WERI-Rb-1 (cell line): ENCODE measurements around the gene NMUR1.

Source experiments
- DNase-seq: peaks from one replicate; pipeline ENCODE4 v3.0.0-alpha.2; 2020
- H3K27ac ChIP-seq: fragments of 250-450 bp; sonication (Bioruptor Pico); 2 replicates; pipeline ENCODE4 v1.5.1; 2020; ENCODE audit warnings: mild to moderate bottlenecking, moderate library complexity
- H3K27me3 ChIP-seq: fragments of 250-450 bp; sonication (Bioruptor Pico); 2 replicates; pipeline ENCODE4 v1.5.1; 2021; ENCODE audit warnings: mild to moderate bottlenecking, low read depth, moderate library complexity; ENCODE audit not compliant: insufficient read depth, severe bottlenecking
- H3K36me3 ChIP-seq: fragments of 250-450 bp; sonication (Bioruptor Pico); 2 replicates; pipeline ENCODE4 v1.5.1; 2020; ENCODE audit warnings: mild to moderate bottlenecking, moderate library complexity
- H3K4me3 ChIP-seq: 2 replicates; pipeline ENCODE4 v1.5.1; 2011; ENCODE audit warnings: low read depth, mild to moderate bottlenecking, control low read depth, low read length
- H3K9me3 ChIP-seq: fragments of 250-450 bp; sonication (Bioruptor Pico); 2 replicates; pipeline ENCODE4 v1.5.1; 2021; ENCODE audit warnings: mild to moderate bottlenecking, moderate library complexity; ENCODE audit not compliant: severe bottlenecking
- CTCF ChIP-seq: IDR thresholded peaks from 2 replicates; pipeline ENCODE4 v1.5.1; 2011; ENCODE audit warnings: low read depth, mild to moderate bottlenecking, control low read depth, inconsistent platforms, low read length

Gene NMUR1

GRCh38 chr2:231519975-231520555 lies 10.2 kb downstream of the NMUR1 start:
- Histone ChIP-seq H3K9me3 (no peaks in the 10 kb centered on the region), H3K36me3 (no peaks in the 10 kb centered on the region), H3K27ac (no peak overlapping the region), H3K27me3 (no peaks in the 10 kb centered on the region), H3K4me3 (no peak overlapping the region)
- DNase-seq: no peak
- no peak for TF ChIP-seq CTCF

- DNase-seq: no peak
- Histone ChIP-seq H3K36me3 (no peaks in the 10 kb centered on the region), H3K9me3 (no peaks in the 10 kb centered on the region), H3K27me3 (no peaks in the 10 kb centered on the region), H3K27ac (no peak overlapping the region), H3K4me3 (no peak overlapping the region)
- no peak for TF ChIP-seq CTCF
These were observed 11.5 kb downstream of the NMUR1 start for GRCh38 chr2:231518771-231519170.

- Histone ChIP-seq H3K9me3 (no peaks in the 10 kb centered on the region), H3K4me3 (no peak overlapping the region), H3K27ac (no peak overlapping the region), H3K27me3 (no peaks in the 10 kb centered on the region), H3K36me3 (no peaks in the 10 kb centered on the region)
- no peak for DNase-seq
- TF ChIP-seq CTCF: no peak
These were observed 14.6 kb downstream of the NMUR1 start for GRCh38 chr2:231515603-231516002.

GRCh38 chr2:231514951-231515297 lies 15.3 kb downstream of the NMUR1 start:
- Histone ChIP-seq H3K27ac (peak overlapping the region; percentile 93), H3K4me3 (peak overlapping the region; percentile 70), H3K9me3 (no peaks in the 10 kb centered on the region), H3K27me3 (no peaks in the 10 kb centered on the region), H3K36me3 (no peaks in the 10 kb centered on the region)
- DNase-seq: no peak
- TF ChIP-seq CTCF: no peak

- no peaks in the 10 kb centered on the region for H3K36me3 ChIP-seq
- no peaks in the 10 kb centered on the region for H3K9me3 ChIP-seq
- peak; percentile 98 for DNase-seq
- no peaks in the 10 kb centered on the region for H3K27me3 ChIP-seq
- H3K27ac ChIP-seq: peak overlapping the region; percentile 93
- H3K4me3 ChIP-seq: peak overlapping the region; percentile 90
- no peak for TF ChIP-seq CTCF
These were observed 15.9 kb downstream of the NMUR1 start for GRCh38 chr2:231514225-231514950.
